Measurements from ENCODE around the gene ITIH2.

ITIH2 gene

DNA sequence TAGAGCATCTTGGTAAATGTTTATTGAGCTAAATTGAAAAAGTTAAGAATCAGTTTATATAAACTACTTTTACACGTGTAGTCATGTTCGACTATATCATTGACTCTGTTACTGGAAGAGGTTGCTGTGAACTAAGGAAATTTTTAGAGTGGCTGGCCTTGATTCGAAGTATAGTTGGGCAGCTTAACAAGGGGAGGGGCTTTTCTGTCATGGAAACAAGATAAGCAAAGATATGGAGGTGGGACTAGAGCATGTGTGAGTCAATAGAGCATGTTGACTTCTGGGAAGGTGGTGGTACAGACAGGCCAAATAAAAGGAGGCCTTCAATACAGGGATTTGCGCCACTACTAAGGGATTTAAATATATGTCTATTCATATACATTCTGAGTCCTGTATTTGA, 92.5 kb downstream of the ITIH2 start:
- peak; percentile 43 for DNase-seq
- no peak overlapping the region for H2BK5ac ChIP-seq (ENCODE audit: low read depth, low read length, poor library complexity, severe bottlenecking)
- H3K23ac ChIP-seq (ENCODE audit: low read length in 2 of 2) = no peak overlapping the region
- no peak overlapping the region for H2BK15ac ChIP-seq (ENCODE audit: low read depth, poor library complexity, severe bottlenecking)
- H3K36me3 ChIP-seq (ENCODE audit: control insufficient read depth in 1 of 2, insufficient read depth in 2 of 2, low read depth in 1 of 2, low read length in 2 of 2) = peaks cover 8 to 55% of the 10 kb centered on the region in 2 experiments
- 93% methylated on average over 3 of the region's 4 CpGs for WGBS
- no peak overlapping the region for H3K4me2 ChIP-seq (ENCODE audit: low read length, poor library complexity, severe bottlenecking)
- H2AFZ ChIP-seq (ENCODE audit: low read depth, low read length) = no peak overlapping the region
- H3K79me1 ChIP-seq (replicated peaks; ENCODE audit: low read length, poor library complexity, severe bottlenecking) = peaks cover 3% of the 10 kb centered on the region
- no peak overlapping the region for H2BK120ac ChIP-seq (ENCODE audit: low read depth, low read length)
- H3K9me3 ChIP-seq (ENCODE audit: control insufficient read depth, low read length) = no peaks in the 10 kb centered on the region
- no peak overlapping the region for H3K9ac ChIP-seq (ENCODE audit: low read length)
- H3K4ac ChIP-seq (ENCODE audit: low read depth in 1 of 2, low read length in 2 of 2) = no peak overlapping the region
- no peak overlapping the region for H4K91ac ChIP-seq (ENCODE audit: low read length)
- H2BK12ac ChIP-seq (ENCODE audit: low read length in 2 of 2) = no peak overlapping the region
- no peaks in the 10 kb centered on the region for H3K27me3 ChIP-seq (ENCODE audit: control insufficient read depth in 1 of 2, insufficient read depth in 1 of 2, low read length in 2 of 2)
- no peak overlapping the region for H4K8ac ChIP-seq (ENCODE audit: low read length)
- H3K18ac ChIP-seq (ENCODE audit: low read depth in 1 of 2, low read length in 2 of 2) = no peak overlapping the region
- no peak overlapping the region for H3K4me3 ChIP-seq (ENCODE audit: insufficient read depth in 1 of 2, low read depth in 1 of 2, low read length in 2 of 2)
- H3K27ac ChIP-seq (ENCODE audit: low read length, poor library complexity, severe bottlenecking) = no peak overlapping the region
- peaks cover 3% of the 10 kb centered on the region for H3K4me1 ChIP-seq (ENCODE audit: control insufficient read depth, insufficient read depth, low read depth, low read length)
- H2AK5ac ChIP-seq (ENCODE audit: low read length, severe bottlenecking) = no peak overlapping the region
- H3K14ac ChIP-seq (ENCODE audit: low read length in 2 of 2) = no peak overlapping the region

DNA sequence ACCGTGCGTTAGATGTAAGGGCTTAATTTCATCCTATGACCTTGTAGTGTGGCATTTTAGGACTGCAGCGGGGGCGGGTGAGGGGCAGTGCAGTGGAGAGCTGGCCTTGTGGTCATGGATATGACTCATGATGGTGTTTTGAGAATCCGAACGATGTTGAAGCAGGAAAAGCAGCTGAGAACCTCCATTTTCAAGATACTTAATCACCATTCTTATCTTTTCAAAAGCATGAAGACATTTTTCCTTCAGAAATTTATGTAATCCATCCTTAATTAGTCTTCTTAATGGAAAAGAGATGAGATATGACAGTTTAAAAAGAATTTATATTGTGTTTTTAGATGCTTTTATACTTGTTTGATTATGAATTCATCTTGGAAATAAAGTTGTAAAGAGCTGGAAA, 94.5 kb downstream of the ITIH2 start:
- peaks cover 13 to 58% of the 10 kb centered on the region in 2 experiments for H3K36me3 ChIP-seq (ENCODE audit: control insufficient read depth in 1 of 2, insufficient read depth in 2 of 2, low read depth in 1 of 2, low read length in 2 of 2)
- WGBS = 2% methylated on average over 4 of the region's 6 CpGs
- no peak overlapping the region for H3K14ac ChIP-seq (ENCODE audit: low read length in 2 of 2)

More for the DNA sequence above, 94.5 kb downstream of the ITIH2 start:
- H3K18ac ChIP-seq (ENCODE audit: low read depth in 1 of 2, low read length in 2 of 2) = no peak overlapping the region
- no peak overlapping the region for H2BK120ac ChIP-seq (ENCODE audit: low read depth, low read length)
- H4K8ac ChIP-seq (ENCODE audit: low read length) = no peak overlapping the region
- no peak overlapping the region for H2AK5ac ChIP-seq (ENCODE audit: low read length, severe bottlenecking)
- no peaks in the 10 kb centered on the region for H3K27me3 ChIP-seq (ENCODE audit: control insufficient read depth in 1 of 2, insufficient read depth in 1 of 2, low read length in 2 of 2)
- H3K23ac ChIP-seq (ENCODE audit: low read length in 2 of 2) = no peak overlapping the region
- H2BK12ac ChIP-seq (ENCODE audit: low read length in 2 of 2) = no peak overlapping the region
- H3K4me1 ChIP-seq (ENCODE audit: control insufficient read depth, insufficient read depth, low read depth, low read length) = peaks cover 3% of the 10 kb centered on the region
- no peak overlapping the region for H4K91ac ChIP-seq (ENCODE audit: low read length)
- H3K4me2 ChIP-seq (ENCODE audit: low read length, poor library complexity, severe bottlenecking) = no peak overlapping the region
- no peak overlapping the region for H3K4me3 ChIP-seq (ENCODE audit: insufficient read depth in 1 of 2, low read depth in 1 of 2, low read length in 2 of 2)
- DNase-seq = peak; percentile 92
- no peak overlapping the region for H3K4ac ChIP-seq (ENCODE audit: low read depth in 1 of 2, low read length in 2 of 2)
- no peak overlapping the region for H2BK5ac ChIP-seq (ENCODE audit: low read depth, low read length, poor library complexity, severe bottlenecking)
- H3K9me3 ChIP-seq (ENCODE audit: control insufficient read depth, low read length) = no peaks in the 10 kb centered on the region
- H2AFZ ChIP-seq (ENCODE audit: low read depth, low read length) = no peak overlapping the region
- H2BK15ac ChIP-seq (ENCODE audit: low read depth, poor library complexity, severe bottlenecking) = no peak overlapping the region
- H3K27ac ChIP-seq (ENCODE audit: low read length, poor library complexity, severe bottlenecking) = peak overlapping the region; percentile 77
- H3K9ac ChIP-seq (ENCODE audit: low read length) = peak overlapping the region; percentile 68
- H3K79me1 ChIP-seq (replicated peaks; ENCODE audit: low read length, poor library complexity, severe bottlenecking) = peaks cover 5% of the 10 kb centered on the region
